Measurements from ENCODE around the gene PRDM16.

PRDM16 gene

DNA sequence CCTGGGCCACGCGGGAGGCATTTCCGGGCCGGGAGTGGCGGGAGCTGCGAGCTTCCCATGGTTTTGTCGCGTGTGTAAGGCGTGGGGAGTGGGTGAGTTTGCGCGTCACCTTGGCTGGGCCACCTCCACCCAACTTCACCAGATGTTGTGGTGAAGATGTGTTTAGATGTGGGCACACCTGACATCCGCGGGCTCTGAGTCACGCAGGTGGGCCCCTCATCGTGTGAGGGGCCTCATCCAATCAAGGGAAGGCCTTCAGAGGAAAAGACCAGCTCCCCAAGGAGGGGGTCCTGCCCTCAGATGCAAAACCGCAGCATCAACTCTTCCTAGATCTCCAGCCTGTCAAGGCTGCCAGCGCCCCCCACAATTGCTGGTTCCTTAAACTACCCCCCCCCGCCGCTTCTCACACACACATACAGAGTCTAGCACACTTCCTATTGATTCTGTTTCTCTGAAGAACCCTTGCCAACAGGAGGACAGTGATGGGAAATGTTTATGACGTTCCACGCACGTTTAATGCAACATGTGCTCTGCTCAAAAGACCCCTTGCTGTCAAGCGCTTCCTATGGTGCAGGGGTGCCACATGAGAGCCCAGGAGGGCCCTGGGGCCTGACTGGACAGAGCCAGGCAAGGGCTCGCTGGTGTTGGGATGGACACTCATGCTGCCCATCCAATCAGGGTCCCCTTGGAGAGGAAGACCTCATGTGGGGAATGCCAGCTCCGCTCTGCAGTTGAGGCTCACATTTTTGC lies 35.8 kb upstream of the PRDM16 start:
- DNase-seq, result peak; percentile 19

DNA sequence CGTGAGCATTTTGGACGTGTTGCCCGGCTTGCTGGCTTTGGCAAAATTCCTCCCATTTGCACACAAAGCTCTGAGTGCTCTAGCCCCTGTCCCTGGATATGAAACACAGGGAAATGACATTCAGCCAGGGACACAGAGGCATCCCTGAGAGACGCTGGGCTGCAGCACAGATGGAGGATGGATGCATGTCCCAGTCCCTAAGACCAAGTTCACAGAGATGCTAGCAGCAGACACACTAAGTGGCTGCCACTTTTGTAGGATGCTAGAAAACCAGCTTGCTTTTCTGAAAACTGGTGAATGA lies 35.3 kb upstream of the PRDM16 start:
- DNase-seq, result no peak

DNA sequence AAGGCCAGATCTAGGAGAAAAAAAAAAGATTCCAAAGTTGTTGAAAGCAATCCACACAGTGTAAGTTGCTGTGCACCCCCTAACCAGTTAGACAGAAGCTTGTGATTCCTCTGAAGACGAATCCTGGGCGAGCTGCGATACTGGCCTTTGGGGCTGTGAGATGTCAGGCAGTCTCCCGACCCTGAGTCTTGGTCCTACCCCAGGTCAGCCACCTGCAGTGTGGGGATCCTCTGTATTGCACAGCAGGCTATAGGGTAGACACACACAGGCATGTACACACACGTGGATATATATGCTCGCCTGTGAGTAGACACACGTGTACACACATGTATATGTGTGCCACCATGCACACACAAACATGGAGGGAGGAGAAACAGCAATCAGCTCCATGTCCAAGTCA lies 34.8 kb upstream of the PRDM16 start:
- no peak for DNase-seq

DNA sequence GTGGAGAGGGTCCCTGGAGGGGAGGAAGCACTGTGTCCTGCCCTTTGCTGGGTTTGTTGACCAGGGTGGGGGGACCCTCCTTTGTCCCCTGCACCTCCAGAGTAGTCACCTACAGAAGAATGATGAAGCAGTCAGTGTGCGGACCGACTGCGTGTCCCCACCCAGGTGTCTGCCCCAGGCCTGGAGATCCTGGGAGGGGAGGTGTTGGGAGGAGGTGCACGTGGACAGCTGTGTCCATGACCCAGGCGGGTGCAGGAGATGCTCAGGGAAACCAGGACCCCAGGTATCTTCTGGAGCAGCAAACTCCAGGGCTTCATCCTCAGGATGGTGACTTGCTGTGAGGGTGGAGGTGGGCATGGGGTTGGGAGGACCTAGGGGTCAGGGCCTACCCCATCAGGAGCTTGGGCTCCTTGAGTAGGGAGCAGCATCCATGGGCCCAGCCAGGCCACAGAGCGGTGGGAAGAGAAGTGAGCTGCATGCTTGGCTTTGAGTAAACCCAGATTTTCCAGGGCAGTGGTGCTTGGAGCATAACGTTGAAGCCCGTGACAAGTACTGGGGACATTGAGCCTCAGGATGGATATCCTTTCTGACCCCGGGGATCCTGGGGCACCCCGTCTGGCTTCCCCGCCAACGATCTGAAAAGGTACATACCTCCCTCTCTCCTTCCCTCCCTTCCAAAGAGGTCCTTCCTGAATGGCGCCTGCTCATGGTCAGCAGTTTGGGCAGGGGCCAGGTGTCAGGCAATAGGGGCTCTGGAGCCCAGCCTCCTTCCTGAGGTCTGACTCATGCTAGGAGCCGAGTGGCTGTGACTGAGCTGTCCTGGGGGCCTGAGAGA lies 34.1 kb upstream of the PRDM16 start:
- DNase-seq, result no peak

DNA sequence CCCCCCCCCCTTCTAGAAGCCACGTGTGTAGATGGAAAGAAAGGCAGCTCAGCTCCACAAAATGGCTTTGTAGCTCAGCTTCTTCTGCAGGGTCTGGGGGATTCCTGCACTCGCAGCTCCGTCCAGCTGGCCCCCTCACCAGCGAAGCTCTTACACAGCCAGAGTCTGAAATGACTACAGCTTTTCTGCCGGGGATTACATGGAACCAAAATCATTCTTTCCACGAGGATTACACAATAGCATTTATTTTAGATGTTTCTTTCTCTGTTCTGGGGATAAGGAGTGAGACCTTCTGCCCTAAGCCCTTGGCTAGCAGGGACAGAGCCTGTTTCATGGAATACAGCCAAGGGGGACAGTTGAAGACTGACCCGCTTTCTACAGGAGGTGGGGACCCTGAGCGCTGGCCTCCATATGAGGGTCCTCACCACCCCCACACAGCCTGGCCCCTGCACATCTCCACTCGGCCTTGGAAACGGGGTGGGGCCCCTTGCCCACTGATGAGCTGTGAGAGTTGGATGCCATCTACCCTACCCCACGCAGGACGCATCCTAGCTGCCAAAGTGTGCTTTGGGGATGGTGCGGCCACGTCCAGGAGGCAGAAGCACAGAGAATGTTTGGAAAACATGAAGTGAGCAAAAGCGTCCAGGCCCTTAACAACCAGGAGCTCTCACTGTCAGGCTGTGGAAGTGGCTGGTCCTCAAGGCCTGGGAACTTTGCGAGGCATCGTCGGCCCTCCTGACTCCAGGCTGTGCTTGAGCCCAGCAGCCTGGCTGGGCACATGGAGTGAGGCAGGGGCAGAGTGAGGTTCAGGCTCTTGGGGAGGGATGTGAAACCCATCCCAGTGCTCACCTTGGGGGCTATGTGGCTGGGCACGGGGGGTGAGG lies 33.2 kb upstream of the PRDM16 start:
- no peak for DNase-seq

DNA sequence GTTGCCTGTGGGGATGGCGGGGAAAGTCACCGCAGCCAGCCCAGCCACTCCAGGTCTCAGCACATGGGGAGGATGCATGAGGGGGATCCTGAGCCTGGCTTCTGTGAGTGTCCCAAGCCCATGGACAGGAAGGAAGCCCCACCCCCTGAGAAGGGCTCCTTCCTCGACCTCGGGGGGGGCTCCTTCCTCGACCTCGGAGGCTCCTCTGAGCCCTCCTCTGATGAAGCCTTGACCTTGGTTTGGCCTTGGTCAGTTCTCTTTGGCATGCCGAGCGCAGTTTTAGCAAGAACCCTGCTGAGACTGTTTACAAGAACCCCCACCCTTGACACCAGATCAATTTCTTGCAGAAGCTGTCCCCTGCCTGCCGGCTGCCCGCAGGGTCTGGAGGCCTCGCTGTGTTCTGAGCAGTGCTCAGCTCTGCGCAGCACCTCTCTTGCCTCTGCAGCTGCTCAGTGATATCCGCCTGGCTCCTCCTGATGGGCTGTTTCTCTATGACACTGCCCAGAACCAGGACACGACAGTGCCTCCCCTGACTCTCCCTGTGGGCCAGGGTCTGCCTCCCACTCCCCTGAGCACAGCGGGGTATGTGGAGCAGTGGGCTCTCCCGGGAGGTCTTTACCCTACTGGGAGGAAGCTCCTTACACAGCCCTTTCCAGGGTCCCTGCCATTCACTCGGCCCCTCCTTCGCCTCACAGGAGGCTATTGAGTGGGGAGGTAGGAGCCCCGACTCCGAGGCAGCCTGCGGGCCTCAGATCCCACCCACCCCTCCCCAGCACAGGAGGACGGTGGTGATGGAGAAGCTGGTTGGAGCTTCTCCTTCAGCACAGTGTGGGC lies 32.3 kb upstream of the PRDM16 start:
- no peak for DNase-seq

DNA sequence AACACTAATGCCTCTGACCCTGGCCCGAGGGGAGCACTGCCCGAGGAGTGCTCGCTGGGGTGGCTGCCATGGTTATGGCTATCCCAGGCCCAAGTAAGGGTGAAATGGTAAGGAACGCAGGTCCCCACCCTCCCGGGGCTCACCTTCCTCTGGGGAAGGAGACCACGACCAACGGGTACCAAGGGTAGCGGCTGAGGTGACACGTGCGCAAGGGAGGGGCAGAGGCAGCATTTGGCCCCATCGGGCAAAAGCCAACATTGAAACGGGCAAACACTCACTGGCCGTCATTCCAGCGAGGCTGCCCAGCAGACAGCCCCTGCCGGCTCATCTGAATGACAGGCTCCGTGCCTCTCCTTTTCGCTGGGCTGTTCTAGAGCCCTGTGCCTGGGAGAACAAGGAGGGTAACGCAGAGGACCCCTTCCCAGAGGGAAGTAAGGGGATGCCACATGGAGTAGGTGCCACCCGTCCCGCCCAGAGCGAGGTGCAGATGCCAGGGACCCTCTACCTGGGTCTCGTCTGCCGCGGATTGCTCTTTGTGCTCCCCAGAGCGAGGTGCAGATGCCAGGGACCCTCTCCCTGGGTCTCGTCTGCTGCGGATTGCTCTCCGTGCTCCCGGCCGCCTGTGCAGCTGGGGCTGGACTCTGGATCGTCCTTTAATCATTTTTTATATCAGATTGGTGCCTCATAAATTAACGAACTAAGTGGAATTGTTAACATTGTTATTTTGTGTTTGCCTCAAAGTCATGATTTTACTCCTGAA lies 31.5 kb upstream of the PRDM16 start:
- no peak for DNase-seq

DNA sequence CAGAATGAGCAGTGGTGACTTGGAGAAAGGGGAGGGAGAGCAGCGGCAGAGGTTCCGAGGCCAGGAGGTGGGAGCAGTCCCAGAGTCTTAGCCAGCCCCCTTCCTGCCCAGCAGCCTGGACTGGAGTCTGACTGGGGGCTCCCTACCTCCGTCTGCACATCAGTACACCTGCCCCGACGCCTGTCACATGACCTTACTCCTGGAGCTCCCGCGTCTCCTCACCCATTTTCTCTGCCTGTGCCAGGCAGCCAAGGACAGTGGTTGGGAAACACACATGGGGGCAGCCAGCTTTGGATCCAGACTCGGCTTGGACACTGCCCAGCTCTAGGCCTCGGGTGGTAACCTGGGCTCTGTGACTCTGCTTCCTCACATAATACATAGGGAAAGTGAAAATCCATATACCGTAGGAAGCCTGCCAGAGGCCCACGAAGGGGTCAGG lies 30.9 kb upstream of the PRDM16 start:
- no peak for DNase-seq

DNA sequence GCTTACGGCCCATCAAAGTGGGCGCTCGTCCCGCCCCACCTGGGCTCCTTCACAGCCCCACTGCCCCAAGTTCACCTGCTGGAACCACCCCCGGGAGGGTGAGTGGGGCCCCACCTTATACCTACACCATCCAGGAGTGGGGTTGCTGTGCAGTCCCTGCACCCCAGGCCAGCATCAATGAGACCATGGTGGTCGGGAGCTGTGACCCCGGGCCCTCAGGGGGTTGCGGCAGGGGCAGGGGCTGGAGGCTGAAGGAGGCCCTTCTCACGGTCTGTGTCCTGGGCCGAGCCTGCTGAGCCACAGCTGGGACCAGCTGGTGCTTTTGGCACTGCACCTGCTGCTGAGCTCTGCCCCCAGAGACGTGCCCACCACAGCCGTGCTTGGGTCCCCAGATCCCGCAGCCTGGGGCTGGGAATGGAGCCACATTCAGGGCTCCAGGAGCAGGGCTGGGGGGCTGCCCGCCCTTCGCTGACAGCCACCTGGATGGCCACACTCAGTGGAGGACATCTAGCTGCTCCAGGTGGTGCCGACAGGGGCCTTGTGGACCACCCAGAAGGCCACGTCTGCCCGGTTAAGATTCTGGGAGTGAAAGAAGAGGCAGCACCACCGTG lies 30.3 kb upstream of the PRDM16 start:
- DNase-seq, result no peak

DNA sequence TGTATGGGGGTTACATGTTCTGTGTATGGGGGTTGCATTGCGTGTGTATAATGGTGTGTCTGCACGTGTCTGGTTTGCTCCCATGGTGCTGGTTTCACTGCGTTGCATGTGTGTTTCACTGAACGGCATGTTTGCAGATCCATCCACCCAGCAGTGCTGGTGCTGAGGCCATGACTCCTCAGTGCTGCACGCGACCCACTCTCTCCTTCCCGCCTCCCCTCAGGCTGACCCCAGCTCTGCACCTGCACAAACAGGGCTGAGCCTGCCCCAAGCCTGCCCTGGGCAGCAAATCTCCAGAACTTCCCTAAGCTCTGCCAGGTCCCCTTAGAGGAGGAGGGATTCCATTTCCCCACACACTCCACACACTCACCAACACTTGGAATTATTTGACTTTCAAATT lies 29.0 kb upstream of the PRDM16 start:
- DNase-seq, result no peak

DNA sequence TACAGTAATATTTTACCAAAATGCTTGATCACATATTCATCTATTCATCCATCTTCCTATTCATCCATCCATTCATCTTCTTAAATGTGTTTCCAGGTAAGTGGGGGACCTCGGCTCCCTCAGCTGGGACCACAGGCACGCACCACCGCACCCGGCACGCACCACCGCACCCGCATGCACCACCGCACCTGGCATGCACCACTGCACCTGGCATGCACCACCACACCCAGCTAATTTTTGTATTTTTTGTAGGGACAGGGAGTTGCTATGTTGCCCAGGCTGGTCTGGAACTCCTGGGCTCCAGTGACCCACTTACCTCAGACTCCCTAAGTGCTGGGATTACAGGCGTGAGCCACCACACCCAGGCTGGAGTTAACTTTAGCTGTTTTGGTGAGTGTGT lies 26.5 kb upstream of the PRDM16 start:
- no peak for DNase-seq

DNA sequence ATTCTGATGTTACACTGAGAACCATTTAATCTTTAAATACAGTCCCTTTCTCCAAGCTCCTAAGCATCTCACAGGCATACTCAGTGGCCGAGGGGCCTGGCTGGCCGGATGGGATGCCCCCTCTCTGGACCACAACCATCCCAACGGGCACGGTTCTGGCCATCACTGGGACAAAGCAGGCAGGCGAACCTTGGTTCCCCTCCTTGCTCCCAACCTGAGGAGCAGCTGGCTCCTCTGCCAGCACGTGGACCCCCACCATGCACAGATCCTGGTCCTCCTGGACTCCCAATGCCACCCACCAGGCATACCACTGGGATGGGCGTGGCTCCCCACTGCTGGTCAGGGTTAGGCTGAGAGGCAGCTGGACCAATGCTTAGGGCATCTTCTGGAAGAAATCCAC lies 19.8 kb upstream of the PRDM16 start:
- DNase-seq, result no peak

DNA sequence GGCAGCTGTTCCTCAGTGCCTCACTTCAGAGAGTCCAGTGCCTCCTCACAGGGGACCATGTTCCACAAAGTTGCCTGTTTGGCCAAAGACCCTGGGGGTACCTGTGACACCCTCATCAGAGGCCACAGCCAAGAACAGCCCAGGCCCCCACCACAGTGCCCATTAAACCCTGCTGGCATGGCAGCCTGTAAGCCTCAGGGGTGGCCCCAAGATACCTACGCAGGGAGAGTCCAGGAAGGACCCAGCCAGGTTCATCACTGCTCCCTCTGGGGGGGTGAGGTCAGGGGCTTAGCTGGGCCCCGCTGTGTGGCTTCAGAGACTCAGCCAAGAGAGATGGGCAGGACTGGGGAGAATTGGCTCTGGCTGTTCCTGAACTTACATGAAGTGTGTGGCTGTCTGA lies 19.1 kb upstream of the PRDM16 start:
- no peak for DNase-seq

DNA sequence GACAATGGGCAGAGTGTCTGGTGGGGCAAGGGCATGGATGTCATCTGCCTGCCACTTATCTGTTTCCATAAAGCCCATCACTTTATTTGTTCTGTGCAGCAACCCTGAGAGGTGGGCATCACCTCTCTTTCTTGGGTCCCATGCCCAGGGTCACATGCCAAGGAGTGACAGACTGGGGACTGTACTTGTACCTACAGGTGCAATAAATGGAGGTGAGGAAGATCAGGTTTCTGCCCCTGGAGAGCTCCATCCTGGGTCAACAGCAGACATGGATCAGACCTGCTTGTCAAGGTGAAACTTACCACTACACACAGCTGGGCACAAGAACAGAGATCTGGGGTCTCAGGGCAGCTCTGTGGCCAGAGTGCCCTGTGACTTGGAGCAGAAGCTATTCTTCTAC lies 18.4 kb upstream of the PRDM16 start:
- no peak for DNase-seq

DNA sequence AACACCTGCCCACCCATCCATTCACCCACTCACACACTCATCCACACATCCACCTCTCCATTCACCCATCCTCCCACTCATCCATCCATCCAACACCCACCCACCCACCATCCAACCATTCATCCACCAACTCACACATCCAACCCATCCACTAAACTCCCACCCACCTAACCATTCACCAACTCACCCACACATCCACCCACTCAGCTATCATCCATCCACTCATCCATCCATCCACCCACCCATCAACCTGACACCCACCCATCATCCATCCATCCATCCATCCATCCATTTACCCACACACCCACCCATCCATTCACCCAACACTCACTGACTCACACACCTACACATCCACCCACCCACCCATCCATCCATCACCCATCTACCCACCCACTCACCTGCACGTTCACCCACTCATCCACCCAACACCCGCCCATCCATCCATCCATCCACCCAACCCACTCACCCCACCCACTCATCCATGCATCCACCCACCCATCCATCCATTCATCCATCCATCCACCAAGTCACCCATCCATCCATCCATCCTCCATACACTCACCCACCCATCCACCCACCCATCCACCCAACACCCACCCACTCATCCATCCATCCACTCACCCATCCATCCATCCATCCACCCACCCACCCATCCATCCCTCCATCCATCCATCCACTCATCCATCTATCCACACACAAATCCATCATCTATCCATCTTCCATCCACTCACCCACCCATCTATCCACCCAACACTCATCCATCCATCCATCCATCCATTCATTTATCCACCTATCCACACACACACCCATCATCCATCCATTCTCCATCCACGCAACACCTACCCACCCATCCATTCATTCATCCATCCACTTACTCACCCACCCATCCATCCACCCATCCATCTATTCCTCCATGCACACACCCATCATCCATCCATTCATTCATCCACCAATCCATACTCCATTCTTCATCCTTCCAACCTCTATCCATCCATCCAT lies 17.4 kb upstream of the PRDM16 start:
- no peak for DNase-seq

DNA sequence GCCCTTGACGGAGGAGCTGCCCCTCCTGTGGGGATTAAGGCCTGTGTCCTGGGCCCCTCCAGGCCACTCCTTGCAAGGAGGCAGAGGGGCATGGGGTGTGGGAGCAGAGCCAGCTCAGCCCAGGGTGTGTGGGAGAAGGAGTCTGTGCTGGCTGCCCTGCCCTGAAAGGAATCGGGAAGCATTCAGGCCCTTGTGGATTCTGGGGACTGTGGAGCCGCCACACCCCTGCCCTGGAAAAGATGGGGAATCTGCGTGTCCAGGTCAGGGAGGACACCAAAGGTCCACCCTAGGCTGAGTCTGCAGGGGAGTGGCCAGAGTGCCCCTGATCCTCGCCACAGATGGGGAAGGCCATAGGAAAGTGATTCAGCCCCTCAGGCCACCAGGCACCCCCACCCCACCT lies 16.5 kb upstream of the PRDM16 start:
- DNase-seq, result no peak

DNA sequence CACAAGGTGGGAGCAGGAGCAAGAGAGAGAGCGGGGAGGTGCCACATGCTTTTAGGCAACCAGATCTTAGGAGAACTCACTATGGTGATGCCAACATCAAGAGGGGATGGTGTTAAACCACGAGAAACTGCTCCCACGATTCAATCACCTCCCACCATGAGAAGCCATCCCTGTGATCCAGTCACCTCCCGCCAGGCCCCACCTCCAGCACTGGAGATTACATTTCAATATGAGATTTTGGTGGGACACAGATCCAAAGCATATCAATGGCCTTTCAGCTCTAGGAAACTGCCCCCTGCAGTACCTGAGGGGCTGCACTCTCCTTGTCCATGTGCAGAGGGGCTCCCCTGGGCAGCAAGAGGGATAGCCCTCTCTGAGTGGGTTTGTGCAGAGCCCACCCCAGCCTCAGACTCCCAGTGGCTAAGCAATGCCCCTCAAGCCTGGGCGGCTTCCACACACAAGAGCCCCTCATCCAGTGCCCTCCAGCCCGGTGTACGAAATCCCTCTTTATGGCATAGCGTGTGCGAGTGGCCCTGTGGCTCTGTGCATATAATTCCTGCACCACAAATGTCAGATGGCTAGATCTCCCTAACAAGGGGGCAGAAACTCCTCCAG lies 15.5 kb upstream of the PRDM16 start:
- no peak for DNase-seq

DNA sequence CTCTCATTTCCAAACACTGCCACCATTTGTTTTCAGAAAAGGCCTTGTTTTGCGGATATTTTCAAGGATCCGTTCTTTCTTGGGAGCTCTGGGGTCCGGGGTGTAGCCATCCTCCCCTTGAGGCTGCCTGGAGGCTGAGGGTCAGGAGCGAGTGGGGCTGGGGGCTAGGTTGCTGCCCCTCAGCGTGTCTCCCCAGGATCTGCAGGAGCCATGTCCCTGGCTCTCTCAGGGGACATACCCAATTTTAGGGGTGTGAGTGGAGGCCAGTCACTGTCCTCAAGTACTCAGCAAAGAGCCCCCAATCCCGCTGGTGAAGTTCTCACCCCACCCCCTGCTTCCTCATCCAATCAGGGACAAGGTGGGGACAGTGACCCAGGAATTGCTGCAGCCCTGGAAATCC lies 15.0 kb upstream of the PRDM16 start:
- DNase-seq, result no peak

DNA sequence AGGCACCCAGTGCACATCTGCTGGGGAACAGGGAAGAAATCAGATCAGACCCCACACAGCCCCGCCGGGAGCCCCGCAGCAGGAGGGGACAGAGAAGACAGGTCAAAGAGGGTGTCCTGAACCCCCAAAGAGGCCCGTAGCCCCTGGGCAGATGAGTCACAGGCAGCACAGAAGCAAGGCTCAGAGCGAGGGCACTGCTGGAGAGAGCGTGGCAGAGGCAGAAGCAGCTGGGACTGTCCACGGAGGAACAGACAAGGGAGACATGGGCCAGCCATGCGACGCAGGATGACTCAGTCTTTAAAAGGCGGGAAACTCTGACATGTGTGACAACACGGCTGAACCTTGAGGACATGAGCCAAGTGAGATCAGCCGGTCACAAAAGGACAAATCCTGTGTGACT lies 14.5 kb upstream of the PRDM16 start:
- no peak for DNase-seq

DNA sequence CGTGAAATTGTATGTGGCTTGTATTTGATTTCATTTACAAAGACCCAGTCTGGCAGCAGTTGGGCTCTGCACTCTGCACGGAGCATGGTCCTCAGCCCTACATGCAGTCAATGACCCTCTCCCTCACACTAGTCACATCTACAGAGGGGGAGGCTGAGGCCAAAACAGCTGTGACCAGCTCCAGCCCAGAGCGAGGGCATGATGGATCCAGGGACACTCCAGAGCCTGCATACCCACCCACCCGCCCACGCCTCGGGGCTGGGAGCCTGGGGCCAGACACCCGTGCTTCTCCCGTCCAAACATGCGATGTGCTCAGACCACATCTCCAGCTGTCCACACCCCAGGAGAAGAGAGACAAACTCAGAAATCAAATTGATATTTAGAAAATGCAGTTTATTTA lies 14.0 kb upstream of the PRDM16 start:
- DNase-seq, result no peak
